ENCODE results near the gene KRT7.

Gene KRT7

GRCh38 chr12:52279422-52280318 is 46.6 kb downstream of the KRT7 start:
- Histone ChIP-seq H3K9me2 (ENCODE audit: low read depth, low read length) (no peaks in the 10 kb centered on the region), H3K9ac (ENCODE audit: low read length) (no peak overlapping the region), H3K36me3 (ENCODE audit: insufficient read depth, low read length) (no peaks in the 10 kb centered on the region), H3K4me2 (ENCODE audit: low read length) (no peak overlapping the region), H3K4me1 (ENCODE audit: insufficient read depth, low read length, severe bottlenecking) (no peaks in the 10 kb centered on the region), H3K9me3 (ENCODE audit: low read length) (no peaks in the 10 kb centered on the region), H3F3A (ENCODE audit: insufficient read depth, low read length) (no peaks in the 10 kb centered on the region), H3K79me2 (ENCODE audit: insufficient read depth, low read length) (no peaks in the 10 kb centered on the region), H3K27ac (ENCODE audit: low read depth, low read length, poor library complexity, severe bottlenecking) (no peak overlapping the region), H4K20me1 (ENCODE audit: insufficient read depth, low read length) (no peaks in the 10 kb centered on the region), H2AFZ (ENCODE audit: low read length) (no peak overlapping the region), H3K27me3 (ENCODE audit: insufficient read depth, low read length) (peaks cover 9% of the 10 kb centered on the region; the same call in 1 of the 2 replicates), H3K4me3 (ENCODE audit: low read depth, low read length, poor library complexity, severe bottlenecking) (no peak overlapping the region)
- no peak for TF ChIP-seq EZH2 (IDR thresholded peaks at IDR 0.05; ENCODE audit: borderline replicate concordance, low read length)
- TF ChIP-seq CTCF (IDR thresholded peaks at IDR 0.05; ENCODE audit: low read length): no peak

GRCh38 chr12:52280319-52280795 is 47.3 kb downstream of the KRT7 start:
- H3K27me3 ChIP-seq (ENCODE audit: insufficient read depth, low read length): peaks cover 9% of the 10 kb centered on the region; the same call in 1 of the 2 replicates
- H3K9ac ChIP-seq (ENCODE audit: low read length): no peak overlapping the region
- H3K27ac ChIP-seq (ENCODE audit: low read depth, low read length, poor library complexity, severe bottlenecking): no peak overlapping the region
- H3K4me3 ChIP-seq (ENCODE audit: low read depth, low read length, poor library complexity, severe bottlenecking): no peak overlapping the region
- no peak overlapping the region for H3K4me2 ChIP-seq (ENCODE audit: low read length)
- no peaks in the 10 kb centered on the region for H3F3A ChIP-seq (ENCODE audit: insufficient read depth, low read length)
- H3K4me1 ChIP-seq (ENCODE audit: insufficient read depth, low read length, severe bottlenecking): no peaks in the 10 kb centered on the region
- no peaks in the 10 kb centered on the region for H4K20me1 ChIP-seq (ENCODE audit: insufficient read depth, low read length)
- no peaks in the 10 kb centered on the region for H3K79me2 ChIP-seq (ENCODE audit: insufficient read depth, low read length)
- H3K9me2 ChIP-seq (ENCODE audit: low read depth, low read length): no peaks in the 10 kb centered on the region
- H2AFZ ChIP-seq (ENCODE audit: low read length): no peak overlapping the region
- TF ChIP-seq EZH2 (IDR thresholded peaks at IDR 0.05; ENCODE audit: borderline replicate concordance, low read length): no peak
- TF ChIP-seq CTCF (IDR thresholded peaks at IDR 0.05; ENCODE audit: low read length): no peak
- H3K36me3 ChIP-seq (ENCODE audit: insufficient read depth, low read length): no peaks in the 10 kb centered on the region
- no peaks in the 10 kb centered on the region for H3K9me3 ChIP-seq (ENCODE audit: low read length)

- Histone ChIP-seq H3K9ac (ENCODE audit: low read length) (no peak overlapping the region), H3F3A (ENCODE audit: insufficient read depth, low read length) (no peaks in the 10 kb centered on the region), H4K20me1 (ENCODE audit: insufficient read depth, low read length) (no peaks in the 10 kb centered on the region), H3K27ac (ENCODE audit: low read depth, low read length, poor library complexity, severe bottlenecking) (no peak overlapping the region), H3K36me3 (ENCODE audit: insufficient read depth, low read length) (no peaks in the 10 kb centered on the region), H3K79me2 (ENCODE audit: insufficient read depth, low read length) (no peaks in the 10 kb centered on the region), H2AFZ (ENCODE audit: low read length) (no peak overlapping the region), H3K4me3 (ENCODE audit: low read depth, low read length, poor library complexity, severe bottlenecking) (no peak overlapping the region), H3K9me2 (ENCODE audit: low read depth, low read length) (no peaks in the 10 kb centered on the region), H3K27me3 (ENCODE audit: insufficient read depth, low read length) (peaks cover 9% of the 10 kb centered on the region; the same call in 1 of the 2 replicates), H3K4me2 (ENCODE audit: low read length) (no peak overlapping the region), H3K4me1 (ENCODE audit: insufficient read depth, low read length, severe bottlenecking) (no peaks in the 10 kb centered on the region), H3K9me3 (ENCODE audit: low read length) (no peaks in the 10 kb centered on the region)
- TF ChIP-seq EZH2 (IDR thresholded peaks at IDR 0.05; ENCODE audit: borderline replicate concordance, low read length) (no peak), CTCF (IDR thresholded peaks at IDR 0.05; ENCODE audit: low read length) (no peak)
Measured at GRCh38 chr12:52280796-52281560, 47.9 kb downstream of the KRT7 start.

All from OCI-LY1 (cell line).